Keratinocyte (primary cell): Measurements from ENCODE around the gene RPEL1. TPM values are rescaled to one million over a fixed set of nuclear protein-coding genes. Genes with fewer than 3 reads are reported as not detected.

ENCODE experiments used
- DNase-seq: peaks from one replicate; pipeline ENCODE4 v3.0.0-alpha.2; 2011; ENCODE audit warnings: low read depth, missing footprints, low spot score
- FAIRE-seq: peaks from 2 replicates; lab custom pipeline; 2011; peaks lifted over from hg19 to GRCh38; lab: Jason Lieb, UNC
- H2AFZ ChIP-seq: 2 replicates; pipeline ENCODE4 v1.6.0; 2012; ENCODE audit warnings: low read length, control low read depth, inconsistent platforms; ENCODE audit not compliant: control insufficient read depth
- H3K27ac ChIP-seq: 2 replicates; pipeline ENCODE4 v1.5.1; 2011; ENCODE audit warnings: low read length; ENCODE audit not compliant: control insufficient read depth, insufficient read depth
- H3K27me3 ChIP-seq: 3 replicates; pipeline ENCODE4 v1.6.0; 2011; ENCODE audit warnings: low read length; ENCODE audit not compliant: control insufficient read depth, insufficient read depth; ENCODE audit errors: extremely low read depth
- H3K36me3 ChIP-seq, 2 experiments: 2 replicates in 1 of 2; 3 replicates in 1 of 2; pipeline ENCODE4 v1.5.1; 2011; ENCODE audit warnings: low read length in 2 of 2, mild to moderate bottlenecking in 1 of 2; ENCODE audit not compliant: control insufficient read depth in 2 of 2, insufficient read depth in 2 of 2; ENCODE audit errors: extremely low read depth in 1 of 2
- H3K4me1 ChIP-seq: 3 replicates; pipeline ENCODE4 v1.5.1; 2011; ENCODE audit warnings: low read length; ENCODE audit not compliant: control insufficient read depth, insufficient read depth; ENCODE audit errors: extremely low read depth
- H3K4me2 ChIP-seq: 3 replicates; pipeline ENCODE4 v1.6.0; 2011; ENCODE audit warnings: low read depth, low read length; ENCODE audit not compliant: control insufficient read depth, insufficient read depth; ENCODE audit errors: extremely low read depth
- H3K4me3 ChIP-seq, 3 experiments: fragments of 200-600 bp in 1 of 3; sonication (generic) in 1 of 3; 2 replicates in 2 of 3; 3 replicates in 1 of 3; pipeline ENCODE4 v1.5.1; 2011 to 2016; ENCODE audit warnings: low read length in 3 of 3, mild to moderate bottlenecking in 3 of 3, control low read depth in 2 of 3, inconsistent platforms in 1 of 3, low read depth in 1 of 3, mixed read lengths in 1 of 3, mixed run types in 1 of 3, moderate library complexity in 1 of 3; ENCODE audit not compliant: control insufficient read depth in 2 of 3, insufficient read depth in 2 of 3; ENCODE audit errors: extremely low read depth in 1 of 3
- H3K79me2 ChIP-seq: 2 replicates; pipeline ENCODE4 v1.6.0; 2012; ENCODE audit warnings: low read length; ENCODE audit not compliant: control insufficient read depth, insufficient read depth
- H3K9ac ChIP-seq: 3 replicates; pipeline ENCODE4 v1.6.0; 2011; ENCODE audit warnings: low read length; ENCODE audit not compliant: control insufficient read depth, insufficient read depth; ENCODE audit errors: extremely low read depth
- H3K9me1 ChIP-seq: 3 replicates; pipeline ENCODE4 v1.6.0; 2011; ENCODE audit warnings: low read length; ENCODE audit not compliant: control insufficient read depth, insufficient read depth; ENCODE audit errors: extremely low read depth
- H3K9me3 ChIP-seq: 2 replicates; pipeline ENCODE4 v1.5.1; 2012; ENCODE audit warnings: low read depth, low read length; ENCODE audit not compliant: control insufficient read depth
- H4K20me1 ChIP-seq: 3 replicates; pipeline ENCODE4 v1.6.0; 2011; ENCODE audit warnings: low read length; ENCODE audit not compliant: control insufficient read depth, insufficient read depth; ENCODE audit errors: extremely low read depth
- CTCF ChIP-seq, 3 experiments: IDR thresholded peaks in 1 of 3; conservative IDR thresholded peaks in 1 of 3; optimal IDR thresholded peaks in 1 of 3; 2 replicates in 2 of 3; 3 replicates in 1 of 3; pipeline versions ENCODE3 to v1.5.1; 2011; ENCODE audit warnings: low read length in 3 of 3, mild to moderate bottlenecking in 3 of 3, moderate library complexity in 2 of 3, control low read depth in 1 of 3, inconsistent platforms in 1 of 3; ENCODE audit not compliant: insufficient read depth in 2 of 3; ENCODE audit errors: extremely low read depth in 1 of 3
- EZH2 ChIP-seq: IDR thresholded peaks from one replicate; pipeline ENCODE4 v1.6.1; 2012; ENCODE audit warnings: inconsistent platforms, mild to moderate bottlenecking, low read length, moderate library complexity
- dilution Hi-C: fragments of 300-500 bp; cut with MboI; formaldehyde crosslinking; loops from one replicate; pipeline ENCODE4 v1.7.0; 2020; ENCODE audit warnings: low sequenced_read_pairs; ENCODE audit not compliant: extremely low pct_ligation_motif_present
- polyA plus RNA-seq, 5 experiments: library from polyadenylated mRNA; depleted of rRNA in 3 of 5; stranded (reverse) in 3 of 5; stranded (forward) in 1 of 5; unstranded in 1 of 5; fragments of >200 nt; gene quantifications; 1 replicate in 1 of 5; 2 replicates in 3 of 5; 3 replicates in 1 of 5; pipeline versions ENCODE4 v1.2.1 to v1.2.3, GENCODE V29; 2011 to 2012; ENCODE audit warnings: missing spikeins in 2 of 5, low read depth in 1 of 5, low replicate concordance in 1 of 5

RPEL1 gene
- polyA plus RNA-seq, 1 donor (not counting 4 experiments of a cell fraction or from before 2014, with no cell fraction given): 0.04 TPM

GRCh38 chr10:103287992-103288391 lies 42.3 kb downstream of the RPEL1 start:
- Histone ChIP-seq H3K79me2 (no peaks in the 10 kb centered on the region), H3K27ac (no peak overlapping the region), H3K9ac (no peak overlapping the region), H3K9me3 (no peaks in the 10 kb centered on the region), H3K9me1 (no peaks in the 10 kb centered on the region), H3K4me3 (no peak overlapping the region), H3K4me2 (no peak overlapping the region), H3K4me1 (no peaks in the 10 kb centered on the region), H3K36me3 (no peaks in the 10 kb centered on the region), H2AFZ (no peak overlapping the region), H4K20me1 (no peaks in the 10 kb centered on the region), H3K27me3 (peaks cover 8% of the 10 kb centered on the region)
- no peak for FAIRE-seq
- dilution Hi-C loops: no loop called here
- TF ChIP-seq EZH2 (no peak), CTCF (optimal IDR thresholded peaks at IDR 0.05 in 1 of 3, IDR thresholded peaks at IDR 0.05 in 1 of 3, conservative IDR thresholded peaks at IDR 0.05 in 1 of 3; ENCODE audit: extremely low read depth in 1 of 3, insufficient read depth in 2 of 3, low read length in 3 of 3) (no peak)
- DNase-seq: no peak

- H3K36me3 ChIP-seq: no peaks in the 10 kb centered on the region
- H3K27ac ChIP-seq: no peak overlapping the region
- no peak for FAIRE-seq
- H3K4me3 ChIP-seq: no peak overlapping the region
- no peaks in the 10 kb centered on the region for H4K20me1 ChIP-seq
- no peak overlapping the region for H3K9ac ChIP-seq
- H3K9me1 ChIP-seq: no peaks in the 10 kb centered on the region
- H3K4me1 ChIP-seq: no peaks in the 10 kb centered on the region
- dilution Hi-C loops: no loop called here
- H3K27me3 ChIP-seq: peaks cover 8% of the 10 kb centered on the region
- no peaks in the 10 kb centered on the region for H3K79me2 ChIP-seq
- DNase-seq: no peak
- no peak for TF ChIP-seq CTCF (optimal IDR thresholded peaks at IDR 0.05 in 1 of 3, IDR thresholded peaks at IDR 0.05 in 1 of 3, conservative IDR thresholded peaks at IDR 0.05 in 1 of 3; ENCODE audit: extremely low read depth in 1 of 3, insufficient read depth in 2 of 3, low read length in 3 of 3)
- no peak for TF ChIP-seq EZH2
- no peak overlapping the region for H3K4me2 ChIP-seq
- no peaks in the 10 kb centered on the region for H3K9me3 ChIP-seq
- no peak overlapping the region for H2AFZ ChIP-seq
Measured at GRCh38 chr10:103291588-103291987, 45.9 kb downstream of the RPEL1 start.
